Measurements from ENCODE around the gene IDH2.

DNA sequence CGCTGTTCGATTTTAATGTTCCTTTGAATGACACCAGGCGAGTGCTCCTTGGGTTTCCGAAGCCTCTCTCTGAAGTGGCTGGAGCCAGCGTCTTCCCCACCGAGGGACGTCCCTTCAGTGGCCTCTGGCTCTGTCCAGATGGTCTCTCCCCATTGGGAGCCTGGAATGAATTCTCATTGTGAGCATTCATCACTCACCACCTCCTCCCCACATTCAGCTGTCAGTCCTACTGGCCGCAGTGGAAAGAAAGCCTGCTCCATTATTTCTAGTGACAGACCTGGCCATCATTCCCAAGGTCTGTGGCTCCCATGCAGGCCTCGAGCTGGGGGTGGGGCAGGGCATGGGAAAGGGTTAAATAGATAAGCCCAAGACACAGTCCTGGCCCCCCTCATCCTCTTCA lies 65.9 kb downstream of the IDH2 start:
- no peak for TF ChIP-seq EZH2 (IDR thresholded peaks at IDR 0.05)
- TF ChIP-seq POLR2AphosphoS5 (IDR thresholded peaks at IDR 0.05; ENCODE audit: borderline replicate concordance, low read depth, low read length): no peak
